ENCODE results near the gene NKAIN4. TPM values are rescaled to one million over a fixed set of nuclear protein-coding genes. Genes with fewer than 3 reads are reported as not detected.

Gene NKAIN4
- total RNA-seq, 2 experiments from 2014 or later, result not detected

- ChIA-PET CTCF (interaction anchor here (1.8 to 2.0 kb wide), 2 partner anchors 11 to 12 kb away, joined by 4 to 6 read pairs; no protein-coding TSS in a partner anchor), POLR2A (no interaction called here)
- ATAC-seq, result no peak
- Mint-ChIP-seq H3K27me3 (peaks cover 14% of the 10 kb centered on the region), H3K27ac (no peak overlapping the region), H3K36me3 (ENCODE audit: low read depth) (no peaks in the 10 kb centered on the region), H3K9me3 (peaks cover 10% of the 10 kb centered on the region), H3K4me1 (ENCODE audit: low read depth) (peaks cover 2% of the 10 kb centered on the region), H3K4me3 (no peak overlapping the region)
- DNase-seq, result no peak
- intact Hi-C loops (cut with micrococcal nuclease), result no loop called here
- TF ChIP-seq CTCF (IDR thresholded peaks at IDR 0.05), result no peak
These were observed 43.7 kb upstream of the NKAIN4 start for GRCh38 chr20:63297796-63298572.

- no peak for DNase-seq
- Mint-ChIP-seq H3K27ac (no peak overlapping the region), H3K36me3 (ENCODE audit: low read depth) (no peaks in the 10 kb centered on the region), H3K9me3 (peaks cover 7% of the 10 kb centered on the region), H3K27me3 (peaks cover 11% of the 10 kb centered on the region), H3K4me3 (no peak overlapping the region), H3K4me1 (ENCODE audit: low read depth) (peaks cover 2% of the 10 kb centered on the region)
- intact Hi-C loops (cut with micrococcal nuclease), result no loop called here
- TF ChIP-seq CTCF (IDR thresholded peaks at IDR 0.05), result no peak
- POLR2A ChIA-PET, result no interaction called here
- no peak for ATAC-seq
- CTCF ChIA-PET, result interaction anchor here (1.8 to 2.0 kb wide), 2 partner anchors 10 to 13 kb away, joined by 4 to 6 read pairs; no protein-coding TSS in a partner anchor
These were observed 43.1 kb upstream of the NKAIN4 start for GRCh38 chr20:63297371-63297781.

- TF ChIP-seq CTCF (IDR thresholded peaks at IDR 0.05), result no peak
- peaks cover 2% of the 10 kb centered on the region for H3K4me1 Mint-ChIP-seq (ENCODE audit: low read depth)
- intact Hi-C loops (cut with micrococcal nuclease), result no loop called here
- peaks cover 5% of the 10 kb centered on the region for H3K9me3 Mint-ChIP-seq
- ATAC-seq (no peak), DNase-seq (no peak)
- POLR2A ChIA-PET, result interaction anchor here (1.3 to 1.5 kb wide), 2 partner anchors 10 to 12 kb away, joined by 4 to 6 read pairs; no protein-coding TSS in a partner anchor
- no peak overlapping the region for H3K27ac Mint-ChIP-seq
- no peak overlapping the region for H3K4me3 Mint-ChIP-seq
- CTCF ChIA-PET, result interaction anchor here (0.7 to 2.0 kb wide), 3 partner anchors 9 to 56 kb away, joined by 3 to 6 read pairs (median 4); no protein-coding TSS in a partner anchor
- peaks cover 9% of the 10 kb centered on the region for H3K27me3 Mint-ChIP-seq
- H3K36me3 Mint-ChIP-seq (ENCODE audit: low read depth), result no peaks in the 10 kb centered on the region
These were observed 42.5 kb upstream of the NKAIN4 start for GRCh38 chr20:63296531-63297299.

GRCh38 chr20:63295846-63296245 is 41.6 kb upstream of the NKAIN4 start:
- H3K4me1 Mint-ChIP-seq (ENCODE audit: low read depth), result peaks cover 2% of the 10 kb centered on the region
- H3K27ac Mint-ChIP-seq, result no peak overlapping the region
- no peak for TF ChIP-seq CTCF (IDR thresholded peaks at IDR 0.05)
- peaks cover 6% of the 10 kb centered on the region for H3K27me3 Mint-ChIP-seq
- no peak for ATAC-seq
- no peaks in the 10 kb centered on the region for H3K36me3 Mint-ChIP-seq (ENCODE audit: low read depth)
- no peak overlapping the region for H3K4me3 Mint-ChIP-seq
- peaks cover 1% of the 10 kb centered on the region for H3K9me3 Mint-ChIP-seq
- ChIA-PET POLR2A (interaction anchor here (1.3 to 1.5 kb wide), 2 partner anchors 9 to 11 kb away, joined by 4 to 6 read pairs; no protein-coding TSS in a partner anchor), CTCF (interaction anchor here (0.9 to 2.9 kb wide), 5 partner anchors 8 to 85 kb away, joined by 3 to 14 read pairs (median 4); no protein-coding TSS in a partner anchor)
- no peak for DNase-seq
- intact Hi-C loops (cut with micrococcal nuclease), result no loop called here
